H1 (cell line): Measurements from ENCODE around the gene UBALD1. TPM values are rescaled to one million over a fixed set of nuclear protein-coding genes. Genes with fewer than 3 reads are reported as not detected.
A peak's percentile ranks its signal among the peaks of the same experiment; 100 is the strongest.

ENCODE experiments used
- ASH2L ChIP-seq: fragments of 200-600, 300-600 bp; sonication (generic); IDR thresholded peaks from one replicate; pipeline ENCODE4 v1.7.1; 2017; ENCODE audit warnings: low read length
- CHD1 ChIP-seq: IDR thresholded peaks from 2 replicates; pipeline ENCODE4 v1.6.1; 2012; ENCODE audit warnings: low read depth, low read length, improper control_type of control experiment
- CTBP2 ChIP-seq: IDR thresholded peaks from 2 replicates; pipeline ENCODE4 v1.7.0; 2011; ENCODE audit warnings: borderline replicate concordance, mild to moderate bottlenecking, moderate library complexity, mixed read lengths, low read length; ENCODE audit not compliant: insufficient read depth, insufficient read length
- EP300 ChIP-seq, 2 experiments: IDR thresholded peaks; 1 replicate in 1 of 2; 2 replicates in 1 of 2; pipeline ENCODE4 v1.6.1; 2011 to 2012; ENCODE audit warnings: low read depth in 2 of 2, low read length in 2 of 2, mild to moderate bottlenecking in 2 of 2, borderline replicate concordance in 1 of 2, inconsistent platforms in 1 of 2, moderate library complexity in 1 of 2
- JUN ChIP-seq: IDR thresholded peaks from 2 replicates; pipeline ENCODE4 v1.6.1; 2011; ENCODE audit warnings: low read depth, mild to moderate bottlenecking, improper control_type of control experiment, low read length
- KDM5A ChIP-seq: fragments of 200-600 bp; IDR thresholded peaks from 2 replicates; pipeline ENCODE4 v1.7.1; 2012; ENCODE audit warnings: mild to moderate bottlenecking, low read length, inconsistent platforms, mixed read lengths
- RAD21 ChIP-seq, 2 experiments: IDR thresholded peaks in 1 of 2; conservative IDR thresholded peaks in 1 of 2; 2 replicates each; pipeline ENCODE4 v1.6.1; 2011; ENCODE audit warnings: low read depth in 2 of 2, low read length in 2 of 2, improper control_type of control experiment in 1 of 2, inconsistent platforms in 1 of 2, mild to moderate bottlenecking in 1 of 2, moderate library complexity in 1 of 2
- RXRA ChIP-seq: IDR thresholded peaks from 2 replicates; pipeline ENCODE4 v1.6.1; 2011; ENCODE audit warnings: low read depth, mild to moderate bottlenecking, low read length, moderate library complexity; ENCODE audit not compliant: insufficient read depth
- SIX5 ChIP-seq: IDR thresholded peaks from 2 replicates; pipeline ENCODE4 v1.6.1; 2011; ENCODE audit warnings: mild to moderate bottlenecking, low read depth, low read length
- SP4 ChIP-seq: IDR thresholded peaks from 2 replicates; pipeline ENCODE4 v1.6.1; 2012; ENCODE audit warnings: low read length, inconsistent platforms
- SRF ChIP-seq: IDR thresholded peaks from 2 replicates; pipeline ENCODE4 v1.6.1; 2011; ENCODE audit warnings: mild to moderate bottlenecking, low read depth, low read length, moderate library complexity
- SUZ12 ChIP-seq: fragments of 200-600 bp; sonication (generic); IDR thresholded peaks from 2 replicates; pipeline ENCODE4 v1.6.1; 2012; ENCODE audit warnings: mild to moderate bottlenecking, inconsistent platforms, low read length, moderate library complexity, mixed read lengths
- TAF7 ChIP-seq: optimal IDR thresholded peaks from 2 replicates; pipeline ENCODE3; 2011; ENCODE audit warnings: low read depth, mild to moderate bottlenecking, inconsistent platforms, low read length, moderate library complexity, borderline replicate concordance
- TCF12 ChIP-seq: IDR thresholded peaks from 2 replicates; pipeline ENCODE4 v1.6.1; 2011; ENCODE audit warnings: low read depth, mild to moderate bottlenecking, low read length
- YY1 ChIP-seq: IDR thresholded peaks from 2 replicates; pipeline ENCODE4 v1.6.1; 2011; ENCODE audit warnings: low read depth, mild to moderate bottlenecking, low read length
- ZNF274 ChIP-seq: IDR thresholded peaks from 2 replicates; pipeline ENCODE4 v1.7.0; 2012; ENCODE audit warnings: low read length, borderline replicate concordance; ENCODE audit errors: extremely low read depth
- polyA plus RNA-seq, 7 experiments: library from polyadenylated mRNA; depleted of rRNA in 3 of 7; stranded (reverse) in 5 of 7; unstranded in 2 of 7; fragments of >200 nt in 5 of 7; fragments of 200-250 nt in 2 of 7; gene quantifications; 1 replicate in 5 of 7; 2 replicates in 1 of 7; 4 replicates in 1 of 7; pipeline versions ENCODE4 v1.2.1 to v1.2.3, GENCODE V29; 2011 to 2013; ENCODE audit warnings: missing spikeins in 2 of 7, mixed read lengths in 2 of 7
- total RNA-seq: library from RNA; stranded (reverse); fragmentation: NEBNext Ultra II Directional; extraction: Animal tissue kit (Norgen Biotek cat#: 25700); gene quantifications from 2 replicates; pipeline ENCODE4 v1.2.1, GENCODE V29; 2021
- TF ChIP-seq, protein P1 (sequence below): IDR thresholded peaks from 2 replicates; pipeline ENCODE4 v1.6.1; 2011; ENCODE audit warnings: low read depth, mild to moderate bottlenecking, low read length; ENCODE audit not compliant: insufficient read depth
- TF ChIP-seq, protein P2 (sequence below): IDR thresholded peaks from 2 replicates; pipeline ENCODE4 v1.6.1; 2011; ENCODE audit warnings: low read length, improper control_type of control experiment
- TF ChIP-seq, protein P3 (sequence below), 3 experiments: IDR thresholded peaks; 1 replicate in 2 of 3; 2 replicates in 1 of 3; pipeline versions ENCODE4 v1.5.1 to v1.6.1; 2011; ENCODE audit warnings: low read length in 3 of 3, mild to moderate bottlenecking in 3 of 3, inconsistent platforms in 2 of 3, low read depth in 1 of 3, moderate library complexity in 1 of 3; ENCODE audit not compliant: insufficient read depth in 1 of 3; ENCODE audit errors: control extremely low read depth in 1 of 3

Gene UBALD1
- total and polyA plus RNA-seq, 2 of the 8 experiments (the other 6 are each of a cell fraction or from before 2014, with no cell fraction given), result 28.6 to 62.0 TPM

- TF ChIP-seq ASH2L (no peak), CTBP2 (peak; percentile 26), SP4 (no peak), JUN (no peak), TCF12 (0 out of 2 replicates have a peak, but pooled peaks have one; percentile 13), TAF7 (peak; percentile 95), EP300 (IDR thresholded peaks at IDR 0.05; ENCODE audit: borderline replicate concordance in 1 of 2, low read depth in 2 of 2, low read length in 2 of 2) (peak in 1 of 2 experiments; percentile 67; a peak in 1 of 3 replicates), RAD21 (IDR thresholded peaks at IDR 0.05 in 1 of 2, conservative IDR thresholded peaks at IDR 0.05 in 1 of 2; ENCODE audit: low read depth in 2 of 2, low read length in 2 of 2) (no peak), CHD1 (no peak; the same call in 1 of the 2 replicates), SRF (peak; percentile 26; the same call in 1 of the 2 replicates), ZNF274 (no peak), KDM5A (no peak), SUZ12 (no peak), SIX5 (peak; percentile 62), YY1 (peak; percentile 91), RXRA (no peak)
- TF ChIP-seq, protein P1, sequence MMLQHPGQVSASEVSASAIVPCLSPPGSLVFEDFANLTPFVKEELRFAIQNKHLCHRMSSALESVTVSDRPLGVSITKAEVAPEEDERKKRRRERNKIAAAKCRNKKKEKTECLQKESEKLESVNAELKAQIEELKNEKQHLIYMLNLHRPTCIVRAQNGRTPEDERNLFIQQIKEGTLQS, result peak; percentile 54; the same call in 1 of the 2 replicates
- TF ChIP-seq, protein P2, sequence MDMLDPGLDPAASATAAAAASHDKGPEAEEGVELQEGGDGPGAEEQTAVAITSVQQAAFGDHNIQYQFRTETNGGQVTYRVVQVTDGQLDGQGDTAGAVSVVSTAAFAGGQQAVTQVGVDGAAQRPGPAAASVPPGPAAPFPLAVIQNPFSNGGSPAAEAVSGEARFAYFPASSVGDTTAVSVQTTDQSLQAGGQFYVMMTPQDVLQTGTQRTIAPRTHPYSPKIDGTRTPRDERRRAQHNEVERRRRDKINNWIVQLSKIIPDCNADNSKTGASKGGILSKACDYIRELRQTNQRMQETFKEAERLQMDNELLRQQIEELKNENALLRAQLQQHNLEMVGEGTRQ, result no peak
- TF ChIP-seq, protein P3, sequence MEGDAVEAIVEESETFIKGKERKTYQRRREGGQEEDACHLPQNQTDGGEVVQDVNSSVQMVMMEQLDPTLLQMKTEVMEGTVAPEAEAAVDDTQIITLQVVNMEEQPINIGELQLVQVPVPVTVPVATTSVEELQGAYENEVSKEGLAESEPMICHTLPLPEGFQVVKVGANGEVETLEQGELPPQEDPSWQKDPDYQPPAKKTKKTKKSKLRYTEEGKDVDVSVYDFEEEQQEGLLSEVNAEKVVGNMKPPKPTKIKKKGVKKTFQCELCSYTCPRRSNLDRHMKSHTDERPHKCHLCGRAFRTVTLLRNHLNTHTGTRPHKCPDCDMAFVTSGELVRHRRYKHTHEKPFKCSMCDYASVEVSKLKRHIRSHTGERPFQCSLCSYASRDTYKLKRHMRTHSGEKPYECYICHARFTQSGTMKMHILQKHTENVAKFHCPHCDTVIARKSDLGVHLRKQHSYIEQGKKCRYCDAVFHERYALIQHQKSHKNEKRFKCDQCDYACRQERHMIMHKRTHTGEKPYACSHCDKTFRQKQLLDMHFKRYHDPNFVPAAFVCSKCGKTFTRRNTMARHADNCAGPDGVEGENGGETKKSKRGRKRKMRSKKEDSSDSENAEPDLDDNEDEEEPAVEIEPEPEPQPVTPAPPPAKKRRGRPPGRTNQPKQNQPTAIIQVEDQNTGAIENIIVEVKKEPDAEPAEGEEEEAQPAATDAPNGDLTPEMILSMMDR (IDR thresholded peaks at IDR 0.05; ENCODE audit: control extremely low read depth in 1 of 3, insufficient read depth in 1 of 3, low read depth in 1 of 3, low read length in 3 of 3), result no peak
Observed at GRCh38 chr16:4614571-4615383, at the start of gene UBALD1 (continued).
